ENCODE measurements around the gene CLECL1. TPM values are rescaled to one million over a fixed set of nuclear protein-coding genes. Genes with fewer than 3 reads are reported as not detected.
A peak's percentile ranks its signal among the peaks of the same experiment; 100 is the strongest.
"Not testable (repeated sequence)": the region's sequence is repeated elsewhere in the genome, so short reads cannot be mapped to it uniquely, and the experiment has no call there.

Gene CLECL1
- total RNA-seq, 1 donor from 2014 or later: not detected

- intact Hi-C loops (cut with micrococcal nuclease): no loop called here
- ATAC-seq (no peak), DNase-seq (no peak)
These were observed 5.1 kb downstream of the CLECL1 start for GRCh38 chr12:9727813-9728212.

- DNase-seq: no peak
- intact Hi-C loops (cut with micrococcal nuclease): no loop called here
- ATAC-seq: no peak
These were observed 7.6 kb downstream of the CLECL1 start for GRCh38 chr12:9725213-9725870.

DNA sequence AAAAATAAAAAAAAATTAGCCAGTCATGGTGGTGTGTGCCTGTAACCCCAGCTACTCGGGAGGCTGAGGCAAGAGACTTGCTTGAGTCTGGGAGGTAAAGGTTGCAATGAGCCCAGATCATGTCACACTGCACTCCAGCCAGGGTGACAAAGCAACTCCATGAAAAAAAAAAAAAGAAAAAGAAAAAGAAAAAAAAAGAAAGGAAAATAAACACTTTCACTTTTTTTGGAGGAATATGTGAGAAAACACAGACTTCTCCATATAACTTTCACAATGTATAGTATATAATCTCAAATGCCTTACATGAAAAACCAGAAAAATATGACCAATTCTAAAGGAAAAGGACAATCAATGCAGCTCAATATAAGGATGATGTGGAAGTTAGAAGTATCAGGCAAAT is 8.9 kb downstream of the CLECL1 start:
- no peak for ATAC-seq
- DNase-seq: no peak
- intact Hi-C loops (cut with micrococcal nuclease): no loop called here

GRCh38 chr12:9721394-9722092 is 11.4 kb downstream of the CLECL1 start:
- no peak for DNase-seq
- no peak for ATAC-seq
- intact Hi-C loops (cut with micrococcal nuclease): no loop called here

GRCh38 chr12:9719790-9720189 is 13.1 kb downstream of the CLECL1 start:
- DNase-seq (no peak), ATAC-seq (no peak)
- intact Hi-C loops (cut with micrococcal nuclease): no loop called here

GRCh38 chr12:9718968-9719367 is 13.9 kb downstream of the CLECL1 start:
- no peak for ATAC-seq
- no peak for DNase-seq
- intact Hi-C loops (cut with micrococcal nuclease): no loop called here

- intact Hi-C loops (cut with micrococcal nuclease): no loop called here
- ATAC-seq (no peak), DNase-seq (no peak)
These were observed 15.6 kb downstream of the CLECL1 start for GRCh38 chr12:9717070-9717925.

DNA sequence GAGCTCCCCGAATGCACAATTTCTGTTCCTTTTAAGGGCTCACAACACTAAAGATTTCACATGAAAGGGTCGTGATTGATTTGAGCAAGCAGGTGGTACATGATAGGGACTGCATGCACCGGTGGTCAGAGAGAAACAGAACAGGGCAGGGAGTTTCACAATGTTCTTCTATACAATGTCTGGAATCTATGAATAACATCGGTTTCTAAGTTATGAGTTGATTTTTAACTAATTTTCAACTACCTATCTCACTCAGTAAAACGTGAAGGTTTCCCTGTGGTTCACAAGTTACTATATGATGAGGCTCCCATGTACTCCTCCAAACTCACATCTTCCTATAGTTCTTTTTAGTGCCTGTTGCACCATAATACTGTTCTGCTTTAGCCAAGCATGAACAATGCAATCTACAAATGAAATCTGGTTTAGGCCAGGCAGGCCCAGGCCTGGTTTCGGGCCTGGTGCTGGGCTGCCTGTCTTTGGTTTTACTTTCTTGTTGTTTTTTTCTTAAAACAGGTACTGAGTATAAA is 19.8 kb downstream of the CLECL1 start:
- ATAC-seq; DNase-seq; intact Hi-C loops (cut with micrococcal nuclease): not testable (repeated sequence)

GRCh38 chr12:9711664-9712063 is 21.2 kb downstream of the CLECL1 start:
- ATAC-seq (no peak), DNase-seq (no peak)
- intact Hi-C loops (cut with micrococcal nuclease): no loop called here

DNA sequence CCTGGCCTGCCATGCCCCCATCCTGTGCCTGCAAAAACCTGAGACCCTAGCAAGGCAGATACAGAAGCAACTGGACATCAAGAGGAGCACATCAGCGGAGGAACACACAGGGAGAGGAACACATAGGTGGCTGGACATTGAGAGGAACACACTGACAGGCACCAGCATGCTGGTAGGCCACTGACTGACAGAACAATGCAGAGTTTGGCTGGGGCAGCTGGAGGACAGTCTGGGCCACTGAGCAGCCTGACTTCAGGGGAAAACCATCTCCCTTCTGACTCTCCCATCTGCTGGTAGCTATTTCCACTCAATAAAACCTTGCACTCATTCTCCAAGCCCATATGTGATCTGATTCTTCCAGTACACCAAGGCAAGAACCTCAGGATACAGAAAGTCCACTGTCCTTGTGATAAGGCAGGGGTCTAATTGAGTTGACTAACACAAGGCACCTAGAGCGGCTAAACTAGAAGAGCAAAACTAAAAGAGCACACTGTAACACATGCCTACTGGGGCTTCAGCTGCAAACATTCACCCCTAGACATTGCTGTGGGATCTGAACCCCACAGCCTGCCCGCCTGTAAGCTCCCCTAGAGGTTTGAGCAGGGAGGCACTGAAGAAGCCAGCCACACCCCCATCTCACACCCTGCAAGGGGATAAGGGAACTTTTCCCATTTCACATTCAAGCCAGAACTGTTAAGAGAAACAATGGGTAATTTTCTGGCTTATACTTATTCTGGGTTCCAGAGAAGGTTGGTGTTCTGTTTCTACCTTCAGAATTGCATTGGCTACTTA is 22.1 kb downstream of the CLECL1 start:
- ATAC-seq (no peak), DNase-seq (no peak)
- intact Hi-C loops (cut with micrococcal nuclease): no loop called here

DNA sequence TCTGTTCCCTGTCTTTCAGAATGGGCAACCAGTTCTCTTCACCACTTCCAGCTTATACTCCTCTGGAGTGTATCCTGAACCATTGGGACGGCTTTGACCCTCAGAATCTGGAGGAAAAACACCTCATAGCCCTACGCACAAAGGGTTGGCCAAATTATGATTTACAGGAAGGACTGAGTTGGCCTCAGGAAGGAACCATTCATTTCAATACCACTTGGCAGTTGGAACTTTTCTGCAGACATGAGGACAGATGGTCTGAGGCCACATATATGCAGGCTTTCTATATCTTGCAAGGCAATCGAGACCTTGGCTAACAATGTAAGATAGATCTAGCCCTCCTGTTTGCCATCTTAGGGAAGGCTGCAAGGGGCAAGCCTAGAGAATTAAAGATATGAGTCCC is 24.0 kb downstream of the CLECL1 start:
- no peak for ATAC-seq
- no peak for DNase-seq
- intact Hi-C loops (cut with micrococcal nuclease): loop anchor here (5.0 kb wide), 1 partner anchor 77 kb away; no protein-coding TSS in a partner anchor

DNA sequence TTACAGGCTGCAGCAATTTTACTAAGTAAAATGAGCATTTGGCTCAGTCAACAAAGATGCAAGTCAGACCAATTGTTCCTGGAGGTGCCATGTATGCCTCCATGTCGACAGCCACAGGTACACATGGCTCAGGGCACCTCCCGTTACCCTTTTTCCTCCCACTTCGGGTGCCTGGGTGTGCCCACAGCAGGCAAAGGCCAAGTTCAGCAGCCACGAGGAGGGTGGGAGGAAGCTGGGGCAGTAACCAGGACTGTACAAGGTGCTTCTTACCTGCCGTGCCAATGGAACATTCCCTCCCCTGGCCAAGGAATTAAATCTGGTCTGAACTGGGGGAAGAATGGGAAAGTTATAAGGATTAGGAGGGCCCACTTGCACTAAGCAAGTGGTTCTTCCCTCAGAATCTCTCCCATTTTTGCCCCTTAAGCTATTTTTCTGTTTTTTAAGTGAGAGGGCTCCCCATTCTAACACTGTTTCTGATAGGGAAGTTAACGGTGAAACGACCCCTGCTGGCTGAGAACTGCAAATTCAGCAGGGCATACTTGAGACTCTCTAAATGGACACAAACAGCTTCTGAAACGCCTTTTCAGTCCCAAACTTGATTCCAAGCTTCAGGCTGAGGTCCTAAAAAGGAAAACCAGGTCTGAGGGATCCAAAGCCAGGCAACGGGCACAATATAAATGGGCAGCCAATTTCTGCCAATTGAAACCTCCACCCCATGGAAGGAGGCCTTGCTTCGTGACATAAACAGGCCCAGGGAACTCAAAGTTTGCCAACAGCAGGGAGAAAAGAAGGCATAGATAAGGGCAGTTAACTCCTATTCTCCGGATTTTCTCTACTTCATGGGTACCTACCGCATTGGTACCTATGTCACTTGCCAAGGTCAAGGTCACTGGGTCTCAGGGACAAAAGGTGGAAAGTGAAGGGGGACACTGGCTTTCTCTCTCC is 24.8 kb downstream of the CLECL1 start:
- intact Hi-C loops (cut with micrococcal nuclease): loop anchor here (5.0 kb wide), 1 partner anchor 76 kb away; no protein-coding TSS in a partner anchor
- peak; percentile 63 for ATAC-seq
- no peak for DNase-seq

DNA sequence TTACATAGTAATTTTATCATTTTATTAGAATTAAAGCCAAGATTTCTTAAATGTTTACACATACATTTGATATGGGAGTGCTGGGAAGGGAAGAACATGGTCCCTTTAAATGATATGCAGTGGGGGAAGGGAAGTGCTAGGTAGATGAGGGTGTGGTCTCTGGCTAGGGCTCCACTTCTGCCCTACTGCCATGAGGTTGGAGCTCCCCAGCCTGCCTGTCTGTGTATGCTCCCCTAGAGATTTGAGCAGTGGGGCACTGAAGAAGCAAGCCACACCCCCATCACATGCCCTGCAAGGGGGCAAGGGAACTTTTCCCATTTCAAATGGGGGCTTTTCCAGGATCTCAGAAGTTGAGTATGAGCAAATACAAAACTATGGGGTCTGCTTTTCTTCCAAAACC is 25.5 kb downstream of the CLECL1 start:
- no peak for ATAC-seq
- no peak for DNase-seq
- intact Hi-C loops (cut with micrococcal nuclease): loop anchor here (5.0 kb wide), 1 partner anchor 75 kb away; no protein-coding TSS in a partner anchor

GRCh38 chr12:9706086-9706685 is 26.7 kb downstream of the CLECL1 start:
- DNase-seq (no peak), ATAC-seq (no peak)
- intact Hi-C loops (cut with micrococcal nuclease): loop anchor here (5.0 kb wide), 1 partner anchor 74 kb away; no protein-coding TSS in a partner anchor

DNA sequence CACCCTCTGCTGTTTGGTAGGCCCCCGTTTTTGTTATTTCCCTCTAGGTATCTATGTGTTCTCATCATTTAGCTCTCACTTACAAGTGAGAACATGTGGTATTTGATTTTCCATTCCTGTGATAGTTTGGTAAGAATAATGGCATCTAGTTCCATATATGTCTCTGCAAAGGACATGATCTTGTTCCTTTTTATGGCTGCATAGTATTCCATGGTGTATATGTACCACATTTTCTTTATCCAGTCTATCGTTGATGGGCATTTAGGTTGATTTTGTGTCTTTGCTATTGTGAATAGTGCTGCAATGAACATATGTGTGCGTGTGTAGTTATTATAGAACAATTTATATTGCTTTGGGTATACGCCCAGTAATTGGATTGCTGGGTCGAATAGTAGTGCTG is 28.3 kb downstream of the CLECL1 start:
- DNase-seq; intact Hi-C loops (cut with micrococcal nuclease); ATAC-seq: not testable (repeated sequence)

GRCh38 chr12:9702255-9702654 is 30.6 kb downstream of the CLECL1 start:
- ATAC-seq: no peak
- intact Hi-C loops (cut with micrococcal nuclease): no loop called here
- DNase-seq: no peak

DNA sequence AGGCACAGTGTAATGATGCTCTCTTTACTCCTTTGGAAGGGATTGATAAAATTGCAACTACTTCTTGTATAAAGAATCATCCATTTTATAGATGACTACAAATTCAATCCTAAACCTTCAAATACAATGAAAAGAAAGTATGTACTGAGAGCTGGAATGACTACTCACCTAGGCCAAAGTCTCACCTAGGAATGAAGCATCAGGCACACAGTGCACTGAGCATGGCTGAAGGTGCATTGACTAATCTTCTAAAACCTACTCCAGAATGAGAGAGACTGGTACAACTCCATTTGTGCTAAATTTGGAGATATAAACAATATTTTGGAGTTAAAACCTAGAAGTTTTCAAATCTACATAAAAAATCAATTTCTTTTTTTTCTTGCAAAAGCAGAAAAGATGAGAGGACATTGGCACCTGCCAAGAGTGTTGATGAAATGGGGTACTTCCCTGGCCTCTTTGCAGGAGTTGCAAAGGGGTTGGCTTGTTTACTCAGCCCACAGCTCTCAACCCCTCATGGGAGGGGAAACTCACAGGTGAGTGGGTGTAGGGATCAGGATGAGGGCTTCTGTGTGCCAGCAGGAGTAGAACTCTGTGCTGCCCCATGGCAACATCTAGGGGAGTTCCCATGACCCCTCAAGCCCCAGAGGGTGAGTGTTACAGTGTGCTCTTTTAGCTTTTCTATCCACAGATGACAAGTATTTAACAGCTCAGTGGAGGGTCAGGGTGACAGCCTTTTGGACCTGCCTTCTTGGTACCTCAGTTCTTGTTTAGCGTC is 31.3 kb downstream of the CLECL1 start:
- intact Hi-C loops (cut with micrococcal nuclease): no loop called here
- DNase-seq (no peak), ATAC-seq (no peak)
